ENCODE data around the gene COX6A2.

The COX6A2 gene

GRCh38 chr16:31423241-31423640, 4.9 kb downstream of the COX6A2 start:
- TF ChIP-seq EZH2phosphoT487 (IDR thresholded peaks at IDR 0.05; ENCODE audit: borderline replicate concordance) (no peak), CTCF (conservative IDR thresholded peaks at IDR 0.05; ENCODE audit: low read length) (no peak)
- Histone ChIP-seq H3F3A (ENCODE audit: low read depth) (peaks cover 3% of the 10 kb centered on the region; the same call in 1 of the 2 replicates), H3K4me3 (ENCODE audit: low read length, poor library complexity, severe bottlenecking) (no peak overlapping the region), H3K36me3 (ENCODE audit: insufficient read depth, low read length) (no peaks in the 10 kb centered on the region), H3K4me1 (ENCODE audit: insufficient read depth, low read length, poor library complexity, severe bottlenecking) (peaks cover 32% of the 10 kb centered on the region), H3K27me3 (ENCODE audit: insufficient read depth, low read length, poor library complexity, severe bottlenecking) (no peaks in the 10 kb centered on the region), H3K9me3 (ENCODE audit: insufficient read depth, low read depth, low read length) (no peaks in the 10 kb centered on the region), H3K79me2 (ENCODE audit: insufficient read depth, low read length) (no peaks in the 10 kb centered on the region), H4K20me1 (ENCODE audit: insufficient read depth, low read length, poor library complexity, severe bottlenecking) (no peaks in the 10 kb centered on the region), H3K4me2 (ENCODE audit: low read depth, low read length, poor library complexity, severe bottlenecking) (no peak overlapping the region), H3K9me2 (replicated peaks; ENCODE audit: low read depth, low read length) (no peaks in the 10 kb centered on the region), H2AFZ (ENCODE audit: low read length) (no peak overlapping the region), H3K9ac (ENCODE audit: low read depth, low read length, poor library complexity, severe bottlenecking) (no peak overlapping the region)

GRCh38 chr16:31421587-31421986, 6.6 kb downstream of the COX6A2 start:
- Histone ChIP-seq H2AFZ (ENCODE audit: low read length) (no peak overlapping the region), H3K4me1 (ENCODE audit: insufficient read depth, low read length, poor library complexity, severe bottlenecking) (peaks cover 35% of the 10 kb centered on the region), H3K9me2 (replicated peaks; ENCODE audit: low read depth, low read length) (no peaks in the 10 kb centered on the region), H3K9ac (ENCODE audit: low read depth, low read length, poor library complexity, severe bottlenecking) (no peak overlapping the region), H4K20me1 (ENCODE audit: insufficient read depth, low read length, poor library complexity, severe bottlenecking) (no peaks in the 10 kb centered on the region), H3K36me3 (ENCODE audit: insufficient read depth, low read length) (no peaks in the 10 kb centered on the region), H3K9me3 (ENCODE audit: insufficient read depth, low read depth, low read length) (no peaks in the 10 kb centered on the region), H3K79me2 (ENCODE audit: insufficient read depth, low read length) (no peaks in the 10 kb centered on the region), H3K4me2 (ENCODE audit: low read depth, low read length, poor library complexity, severe bottlenecking) (peak overlapping the region; percentile 9), H3F3A (ENCODE audit: low read depth) (peaks cover 3% of the 10 kb centered on the region; the same call in 1 of the 2 replicates), H3K4me3 (ENCODE audit: low read length, poor library complexity, severe bottlenecking) (no peak overlapping the region), H3K27me3 (ENCODE audit: insufficient read depth, low read length, poor library complexity, severe bottlenecking) (no peaks in the 10 kb centered on the region)
- no peak for TF ChIP-seq CTCF (conservative IDR thresholded peaks at IDR 0.05; ENCODE audit: low read length)
- TF ChIP-seq EZH2phosphoT487 (IDR thresholded peaks at IDR 0.05; ENCODE audit: borderline replicate concordance) = no peak

GRCh38 chr16:31420037-31420436, 8.1 kb downstream of the COX6A2 start:
- Histone ChIP-seq H3K9me3 (ENCODE audit: insufficient read depth, low read depth, low read length) (no peaks in the 10 kb centered on the region), H3K27me3 (ENCODE audit: insufficient read depth, low read length, poor library complexity, severe bottlenecking) (no peaks in the 10 kb centered on the region), H3K4me2 (ENCODE audit: low read depth, low read length, poor library complexity, severe bottlenecking) (peak overlapping the region; percentile 56), H3K9me2 (replicated peaks; ENCODE audit: low read depth, low read length) (no peaks in the 10 kb centered on the region), H2AFZ (ENCODE audit: low read length) (no peak overlapping the region), H3K36me3 (ENCODE audit: insufficient read depth, low read length) (no peaks in the 10 kb centered on the region), H3K9ac (ENCODE audit: low read depth, low read length, poor library complexity, severe bottlenecking) (peak overlapping the region; percentile 33), H4K20me1 (ENCODE audit: insufficient read depth, low read length, poor library complexity, severe bottlenecking) (no peaks in the 10 kb centered on the region), H3K4me1 (ENCODE audit: insufficient read depth, low read length, poor library complexity, severe bottlenecking) (peaks cover 35% of the 10 kb centered on the region), H3K79me2 (ENCODE audit: insufficient read depth, low read length) (no peaks in the 10 kb centered on the region), H3F3A (ENCODE audit: low read depth) (peaks cover 3% of the 10 kb centered on the region; the same call in 1 of the 2 replicates), H3K4me3 (ENCODE audit: low read length, poor library complexity, severe bottlenecking) (peak overlapping the region; percentile 18)
- TF ChIP-seq EZH2phosphoT487 (IDR thresholded peaks at IDR 0.05; ENCODE audit: borderline replicate concordance) = no peak
- TF ChIP-seq CTCF (conservative IDR thresholded peaks at IDR 0.05; ENCODE audit: low read length) = no peak
